ENCODE data around the gene COL6A3.

The COL6A3 gene

GRCh38 chr2:237456200-237456843, 42.4 kb upstream of the COL6A3 start:
- DNase-seq (ENCODE audit: low spot score): peak; percentile 37
- TF ChIP-seq CTCF (conservative IDR thresholded peaks at IDR 0.05; ENCODE audit: low read depth): no peak
- H3K27ac ChIP-seq: peak overlapping the region; percentile 32
- CTCF ChIA-PET: no interaction called here
- POLR2A ChIA-PET (ENCODE audit: low non-redundant PET): no interaction called here

GRCh38 chr2:237455764-237456163, 41.8 kb upstream of the COL6A3 start:
- no peak for DNase-seq (ENCODE audit: low spot score)
- ChIA-PET POLR2A (ENCODE audit: low non-redundant PET) (no interaction called here), CTCF (no interaction called here)
- no peak for TF ChIP-seq CTCF (conservative IDR thresholded peaks at IDR 0.05; ENCODE audit: low read depth)
- H3K27ac ChIP-seq: peak overlapping the region; percentile 32

- no peak for DNase-seq (ENCODE audit: low spot score)
- no peak overlapping the region for H3K27ac ChIP-seq
- TF ChIP-seq CTCF (conservative IDR thresholded peaks at IDR 0.05; ENCODE audit: low read depth): no peak
- ChIA-PET CTCF (interaction anchor here (1.1 kb wide), 1 partner anchor 32 kb away, joined by 4 read pairs; no protein-coding TSS in a partner anchor), POLR2A (ENCODE audit: low non-redundant PET) (no interaction called here)
These were observed 39.7 kb upstream of the COL6A3 start for GRCh38 chr2:237453671-237454070.

GRCh38 chr2:237452861-237453260, 38.9 kb upstream of the COL6A3 start:
- no peak overlapping the region for H3K27ac ChIP-seq
- no peak for DNase-seq (ENCODE audit: low spot score)
- TF ChIP-seq CTCF (conservative IDR thresholded peaks at IDR 0.05; ENCODE audit: low read depth): no peak
- POLR2A ChIA-PET (ENCODE audit: low non-redundant PET): no interaction called here
- CTCF ChIA-PET: interaction anchor here (1.1 kb wide), 1 partner anchor 31 kb away, joined by 4 read pairs; no protein-coding TSS in a partner anchor

GRCh38 chr2:237451643-237452469, 37.9 kb upstream of the COL6A3 start:
- POLR2A ChIA-PET (ENCODE audit: low non-redundant PET): no interaction called here
- no peak for TF ChIP-seq CTCF (conservative IDR thresholded peaks at IDR 0.05; ENCODE audit: low read depth)
- DNase-seq (ENCODE audit: low spot score): no peak
- CTCF ChIA-PET: interaction anchor here (0.6 to 0.9 kb wide), 3 partner anchors 10 to 31 kb away, joined by 3 to 5 read pairs (median 4); no protein-coding TSS in a partner anchor
- no peak overlapping the region for H3K27ac ChIP-seq

- no peak for TF ChIP-seq CTCF (conservative IDR thresholded peaks at IDR 0.05; ENCODE audit: low read depth)
- ChIA-PET POLR2A (ENCODE audit: low non-redundant PET) (no interaction called here), CTCF (no interaction called here)
- no peak for DNase-seq (ENCODE audit: low spot score)
- no peak overlapping the region for H3K27ac ChIP-seq
These were observed 36.6 kb upstream of the COL6A3 start for GRCh38 chr2:237450583-237450982.

All from RWPE1 (cell line).